H9 (cell line): ENCODE data around the gene SPACA5. TPM values are rescaled to one million over a fixed set of nuclear protein-coding genes. Genes with fewer than 3 reads are reported as not detected.

Experiments used
- DNase-seq: peaks from one replicate; pipeline ENCODE4 v3.0.0-alpha.2; 2017
- H2AFZ ChIP-seq: one replicate; pipeline ENCODE4 v1.6.1; 2013; ENCODE audit warnings: mild to moderate bottlenecking, low read length, control low read depth, moderate library complexity
- H2AK5ac ChIP-seq: 2 replicates; pipeline ENCODE4 v1.6.1; 2013; ENCODE audit warnings: low read length, control low read depth, mixed read lengths; ENCODE audit not compliant: insufficient read length
- H2BK120ac ChIP-seq: one replicate; pipeline ENCODE4 v1.6.1; 2013; ENCODE audit warnings: low read depth, mild to moderate bottlenecking, low read length, control low read depth, inconsistent platforms; ENCODE audit not compliant: poor library complexity, severe bottlenecking
- H2BK12ac ChIP-seq: 2 replicates; pipeline ENCODE4 v1.6.1; 2013; ENCODE audit warnings: low read length, control low read depth, mixed read lengths, low read depth; ENCODE audit not compliant: insufficient read length
- H2BK15ac ChIP-seq: 2 replicates; pipeline ENCODE4 v1.6.1; 2013; ENCODE audit warnings: low read depth, low read length, control low read depth
- H2BK20ac ChIP-seq: one replicate; pipeline ENCODE4 v1.6.1; 2013; ENCODE audit warnings: low read depth, mild to moderate bottlenecking, low read length, control low read depth, inconsistent platforms; ENCODE audit not compliant: poor library complexity, severe bottlenecking
- H2BK5ac ChIP-seq: 2 replicates; pipeline ENCODE4 v1.6.1; 2013; ENCODE audit warnings: low read length, control low read depth, mixed read lengths; ENCODE audit not compliant: insufficient read length
- H3K14ac ChIP-seq: 2 replicates; pipeline ENCODE4 v1.6.1; 2013; ENCODE audit warnings: low read length, control low read depth; ENCODE audit not compliant: insufficient read depth
- H3K18ac ChIP-seq: 2 replicates; pipeline ENCODE4 v1.6.1; 2013; ENCODE audit warnings: low read depth, mild to moderate bottlenecking, mixed read lengths, low read length, control low read depth; ENCODE audit not compliant: insufficient read length
- H3K23ac ChIP-seq: 2 replicates; pipeline ENCODE4 v1.6.1; 2013; ENCODE audit warnings: low read length, control low read depth, mixed read lengths, low read depth; ENCODE audit not compliant: insufficient read length
- H3K23me2 ChIP-seq: 2 replicates; pipeline ENCODE4 v1.6.1; 2013; ENCODE audit warnings: low read depth, mild to moderate bottlenecking, mixed read lengths, low read length, control low read depth; ENCODE audit not compliant: insufficient read length, poor library complexity, severe bottlenecking
- H3K27ac ChIP-seq: 2 replicates; pipeline ENCODE4 v1.5.1; 2013; ENCODE audit warnings: low read length, control low read depth, mixed read lengths, low read depth; ENCODE audit not compliant: insufficient read length
- H3K27me3 ChIP-seq: 2 replicates; pipeline ENCODE4 v1.6.1; 2013; ENCODE audit warnings: low read length, control low read depth, inconsistent platforms; ENCODE audit not compliant: insufficient read depth
- H3K4ac ChIP-seq: 2 replicates; pipeline ENCODE4 v1.6.1; 2013; ENCODE audit warnings: low read depth, mild to moderate bottlenecking, control low read depth, inconsistent platforms, low read length, moderate library complexity
- H3K4me1 ChIP-seq: 2 replicates; pipeline ENCODE4 v1.6.1; 2013; ENCODE audit warnings: low read length, control low read depth, inconsistent platforms; ENCODE audit not compliant: insufficient read depth
- H3K4me2 ChIP-seq: 2 replicates; pipeline ENCODE4 v1.6.1; 2013; ENCODE audit warnings: low read length, control low read depth, mixed read lengths; ENCODE audit not compliant: insufficient read length, insufficient read depth
- H3K56ac ChIP-seq: 2 replicates; pipeline ENCODE4 v1.6.1; 2013; ENCODE audit warnings: low read depth, mild to moderate bottlenecking, mixed read lengths, low read length, control low read depth; ENCODE audit not compliant: insufficient read length
- H3K79me1 ChIP-seq: 2 replicates; pipeline ENCODE4 v1.6.1; 2013; ENCODE audit warnings: low read depth, mild to moderate bottlenecking, moderate library complexity, low read length, control low read depth, inconsistent platforms; ENCODE audit not compliant: insufficient read depth, poor library complexity, severe bottlenecking
- H3K79me2 ChIP-seq: 2 replicates; pipeline ENCODE4 v1.6.1; 2013; ENCODE audit warnings: low read length, control low read depth, inconsistent platforms; ENCODE audit not compliant: insufficient read depth
- H3K9ac ChIP-seq: 2 replicates; pipeline ENCODE4 v1.6.1; 2013; ENCODE audit warnings: low read length, control low read depth, mixed read lengths; ENCODE audit not compliant: insufficient read length; ENCODE audit errors: extremely low read depth
- H3K9me3 ChIP-seq: one replicate; pipeline ENCODE4 v1.6.1; 2013; ENCODE audit warnings: low read depth, low read length, inconsistent platforms; ENCODE audit not compliant: control insufficient read depth
- H3T11ph ChIP-seq: one replicate; pipeline ENCODE4 v1.6.1; 2013; ENCODE audit warnings: mild to moderate bottlenecking, low read length, control low read depth, inconsistent platforms
- H4K20me1 ChIP-seq: one replicate; pipeline ENCODE4 v1.6.1; 2013; ENCODE audit not compliant: control insufficient read depth, insufficient read length, insufficient read depth
- H4K5ac ChIP-seq: 2 replicates; pipeline ENCODE4 v1.6.1; 2013; ENCODE audit warnings: low read depth, mild to moderate bottlenecking, mixed read lengths, low read length, control low read depth; ENCODE audit not compliant: insufficient read length
- H4K8ac ChIP-seq: replicated peaks from 2 replicates; pipeline ENCODE4 v1.6.1; 2013; ENCODE audit warnings: low read length, control low read depth, mixed read lengths, low read depth; ENCODE audit not compliant: insufficient read length
- H4K91ac ChIP-seq: 2 replicates; pipeline ENCODE4 v1.6.1; 2013; ENCODE audit warnings: low read depth, mild to moderate bottlenecking, moderate library complexity, mixed read lengths, low read length, control low read depth; ENCODE audit not compliant: insufficient read length
- H3K27ac Mint-ChIP-seq, 3 experiments: 2 replicates in 2 of 3; 3 replicates in 1 of 3; pipeline ENCODE4 v1.8.0; 2020 to 2021; ENCODE audit warnings: mixed read lengths in 3 of 3, mild to moderate bottlenecking in 1 of 3, moderate library complexity in 1 of 3
- H3K27me3 Mint-ChIP-seq: 2 replicates; pipeline ENCODE4 v1.8.0; 2021; ENCODE audit warnings: low read depth, mild to moderate bottlenecking, moderate library complexity, mixed read lengths
- H3K36me3 Mint-ChIP-seq, 3 experiments: 2 replicates in 2 of 3; 3 replicates in 1 of 3; pipeline ENCODE4 v1.8.0; 2020 to 2021; ENCODE audit warnings: low read depth in 3 of 3, mixed read lengths in 3 of 3; ENCODE audit not compliant: insufficient read depth in 1 of 3
- H3K4me1 Mint-ChIP-seq, 2 experiments: 2 replicates each; pipeline ENCODE4 v1.8.0; 2020; ENCODE audit warnings: mixed read lengths in 2 of 2
- H3K4me3 Mint-ChIP-seq, 2 experiments: 2 replicates in 1 of 2; 3 replicates in 1 of 2; pipeline ENCODE4 v1.8.0; 2020 to 2021; ENCODE audit warnings: mild to moderate bottlenecking in 2 of 2, mixed read lengths in 2 of 2, moderate library complexity in 1 of 2
- H3K9me3 Mint-ChIP-seq, 2 experiments: 2 replicates in 1 of 2; 3 replicates in 1 of 2; pipeline ENCODE4 v1.8.0; 2020; ENCODE audit warnings: mild to moderate bottlenecking in 2 of 2, mixed read lengths in 2 of 2, moderate library complexity in 1 of 2
- CTCF ChIP-seq: fragments of 200-600 bp; sonication (generic); conservative IDR thresholded peaks from 3 replicates; pipeline ENCODE4 v1.8.0; 2021; ENCODE audit warnings: antibody characterized with exemption, mild to moderate bottlenecking
- WGBS: extraction: QIAGEN DNeasy Blood & Tissue Kit; methylation state at CpG from one replicate; pipeline ENCODE4 v1.1.7; 2013; ENCODE audit warnings: missing lambda C conversion rate, low lambda C conversion rate, mixed read lengths; ENCODE audit not compliant: insufficient read length; ENCODE audit errors: extremely low coverage; 5-methylcytosine and 5-hydroxymethylcytosine counted together
- total RNA-seq: library from RNA; stranded (reverse); gene quantifications from 2 replicates; pipeline ENCODE4 v1.2.1, GENCODE V29; 2021

SPACA5 gene
- total RNA-seq, 1 experiment from 2014 or later: not detected

GRCh38 chrX:48028091-48028490, 21.3 kb downstream of the SPACA5 start:
- H2BK20ac ChIP-seq: no peak overlapping the region
- H3K9ac ChIP-seq: no peak overlapping the region
- TF ChIP-seq CTCF: no peak
- H3K27ac ChIP-seq: no peak overlapping the region
- H3K14ac ChIP-seq: no peak overlapping the region
- peaks cover 2% of the 10 kb centered on the region for H3K27me3 Mint-ChIP-seq
- H3K27me3 ChIP-seq: no peaks in the 10 kb centered on the region
- WGBS: no CpG with 5 or more reads among the region's 8 CpGs
- no peak overlapping the region for H2AK5ac ChIP-seq
- H3K36me3 Mint-ChIP-seq: peaks cover 0 to 6% (median 6%) of the 10 kb centered on the region in 3 experiments; a peak in 4 of 7 replicates
- no peak overlapping the region for H3K4ac ChIP-seq
- H3K79me2 ChIP-seq: no peaks in the 10 kb centered on the region
- no peak overlapping the region for H2BK12ac ChIP-seq
- no peaks in the 10 kb centered on the region for H3K79me1 ChIP-seq
- H3K4me2 ChIP-seq: no peak overlapping the region
- H4K5ac ChIP-seq: no peak overlapping the region
- H3K56ac ChIP-seq: no peak overlapping the region
- no peak overlapping the region for H3K27ac Mint-ChIP-seq
- H3K23me2 ChIP-seq: no peaks in the 10 kb centered on the region
- H4K91ac ChIP-seq: no peak overlapping the region
- H2BK120ac ChIP-seq: no peak overlapping the region
- no peak overlapping the region for H2BK15ac ChIP-seq
- no peaks in the 10 kb centered on the region for H3K4me1 ChIP-seq
- H3K4me1 Mint-ChIP-seq: peaks cover 4 to 7% of the 10 kb centered on the region in 2 experiments
- no peak for DNase-seq
- H2BK5ac ChIP-seq: no peak overlapping the region
- peaks cover 39% of the 10 kb centered on the region for H3K9me3 ChIP-seq
- no peak overlapping the region; a peak in 1 of 5 replicates for H3K4me3 Mint-ChIP-seq
- no peaks in the 10 kb centered on the region for H4K20me1 ChIP-seq
- H3K23ac ChIP-seq: no peak overlapping the region
- H2AFZ ChIP-seq: no peak overlapping the region
- no peak overlapping the region for H3K18ac ChIP-seq
- H4K8ac ChIP-seq: no peak overlapping the region
- peaks cover 68 to 75% of the 10 kb centered on the region in 2 experiments for H3K9me3 Mint-ChIP-seq
- H3T11ph ChIP-seq: no peak overlapping the region
